ENCODE data around the gene SORL1. TPM values are rescaled to one million over a fixed set of nuclear protein-coding genes. Genes with fewer than 3 reads are reported as not detected.

Gene SORL1
- total RNA-seq, 1 donor from 2014 or later, result 11.3 TPM

DNA sequence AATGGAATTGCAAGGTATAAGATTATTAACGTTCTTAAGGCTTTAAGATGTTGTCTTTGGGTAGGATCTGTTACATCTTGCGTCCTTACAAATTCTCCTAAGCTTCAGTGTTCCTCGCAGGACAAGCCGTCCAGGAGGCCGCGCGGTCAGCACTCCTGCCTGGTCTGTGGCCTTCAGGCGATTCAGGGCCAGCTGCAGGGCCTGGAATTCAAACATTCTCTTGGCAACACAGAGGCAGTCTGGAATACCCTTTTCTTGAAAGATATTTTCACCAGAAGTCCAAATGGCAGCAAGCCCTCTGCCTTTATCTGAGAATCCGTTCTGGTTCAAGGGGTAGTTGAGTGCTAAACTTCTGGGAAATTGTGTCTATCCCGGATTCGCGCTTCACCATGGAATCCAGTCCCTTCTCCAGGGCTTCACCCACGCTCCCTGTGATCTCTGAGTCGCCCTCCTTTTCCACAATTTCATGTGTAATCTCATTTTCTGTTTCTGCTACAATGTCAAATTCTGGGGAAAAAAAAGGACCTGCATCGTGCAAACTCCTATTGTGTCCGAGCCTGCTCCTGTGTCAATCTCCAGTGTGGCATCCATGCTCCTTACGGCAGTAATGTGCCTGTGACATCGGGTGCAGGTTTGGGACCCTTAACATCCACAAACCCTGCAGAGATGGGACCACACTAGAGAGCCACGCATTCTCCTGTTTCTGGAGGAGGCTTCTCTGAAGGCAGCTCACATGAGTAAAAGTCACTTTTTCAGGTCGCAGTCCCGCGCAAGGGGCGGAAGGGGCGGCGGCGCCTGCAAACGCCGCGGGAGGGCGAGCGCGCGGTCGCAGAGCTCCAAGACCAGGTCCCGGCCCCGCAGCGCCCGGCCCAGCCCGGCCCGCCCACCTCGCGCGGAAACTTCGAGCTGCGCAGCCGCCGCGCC lies 25.4 kb upstream of the SORL1 start:
- TF ChIP-seq, protein P1, sequence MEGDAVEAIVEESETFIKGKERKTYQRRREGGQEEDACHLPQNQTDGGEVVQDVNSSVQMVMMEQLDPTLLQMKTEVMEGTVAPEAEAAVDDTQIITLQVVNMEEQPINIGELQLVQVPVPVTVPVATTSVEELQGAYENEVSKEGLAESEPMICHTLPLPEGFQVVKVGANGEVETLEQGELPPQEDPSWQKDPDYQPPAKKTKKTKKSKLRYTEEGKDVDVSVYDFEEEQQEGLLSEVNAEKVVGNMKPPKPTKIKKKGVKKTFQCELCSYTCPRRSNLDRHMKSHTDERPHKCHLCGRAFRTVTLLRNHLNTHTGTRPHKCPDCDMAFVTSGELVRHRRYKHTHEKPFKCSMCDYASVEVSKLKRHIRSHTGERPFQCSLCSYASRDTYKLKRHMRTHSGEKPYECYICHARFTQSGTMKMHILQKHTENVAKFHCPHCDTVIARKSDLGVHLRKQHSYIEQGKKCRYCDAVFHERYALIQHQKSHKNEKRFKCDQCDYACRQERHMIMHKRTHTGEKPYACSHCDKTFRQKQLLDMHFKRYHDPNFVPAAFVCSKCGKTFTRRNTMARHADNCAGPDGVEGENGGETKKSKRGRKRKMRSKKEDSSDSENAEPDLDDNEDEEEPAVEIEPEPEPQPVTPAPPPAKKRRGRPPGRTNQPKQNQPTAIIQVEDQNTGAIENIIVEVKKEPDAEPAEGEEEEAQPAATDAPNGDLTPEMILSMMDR (IDR thresholded peaks at IDR 0.05; ENCODE audit: insufficient read depth, low read length, severe bottlenecking), result no peak
- no peak for FAIRE-seq

DNA sequence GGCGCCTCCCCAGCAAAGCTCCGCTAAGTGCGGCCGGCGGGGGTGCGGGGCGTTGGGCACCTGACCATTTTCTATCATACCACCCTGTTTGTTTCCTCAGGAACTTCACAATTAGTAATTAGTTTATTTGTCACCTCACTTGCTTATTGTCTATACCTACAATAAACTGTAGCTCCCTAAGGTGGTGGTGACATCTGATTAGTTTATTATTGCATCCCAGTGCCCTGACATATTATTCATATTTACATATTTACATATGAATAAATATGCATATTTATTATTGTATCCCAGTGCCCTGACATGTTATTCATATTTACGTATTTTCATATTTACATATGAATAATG lies 24.7 kb upstream of the SORL1 start:
- H3K36me3 ChIP-seq (ENCODE audit: control insufficient read depth, insufficient read depth, low read length), result no peaks in the 10 kb centered on the region
- no peaks in the 10 kb centered on the region for H3K27me3 ChIP-seq (ENCODE audit: control insufficient read depth, insufficient read depth, low read length)
- no peak for FAIRE-seq
- TF ChIP-seq, protein P1 (IDR thresholded peaks at IDR 0.05; ENCODE audit: insufficient read depth, low read length, severe bottlenecking), result no peak
- no peak for DNase-seq (ENCODE audit: low read depth)
- H3K4me3 ChIP-seq (ENCODE audit: low read depth, low read length), result no peak overlapping the region

More for the DNA sequence above, 25.4 kb upstream of the SORL1 start:
- Histone ChIP-seq H3K27me3 (ENCODE audit: control insufficient read depth, insufficient read depth, low read length) (no peaks in the 10 kb centered on the region), H3K4me3 (ENCODE audit: low read depth, low read length) (peak overlapping the region; percentile 8), H3K36me3 (ENCODE audit: control insufficient read depth, insufficient read depth, low read length) (no peaks in the 10 kb centered on the region)
- no peak for DNase-seq (ENCODE audit: low read depth)

DNA sequence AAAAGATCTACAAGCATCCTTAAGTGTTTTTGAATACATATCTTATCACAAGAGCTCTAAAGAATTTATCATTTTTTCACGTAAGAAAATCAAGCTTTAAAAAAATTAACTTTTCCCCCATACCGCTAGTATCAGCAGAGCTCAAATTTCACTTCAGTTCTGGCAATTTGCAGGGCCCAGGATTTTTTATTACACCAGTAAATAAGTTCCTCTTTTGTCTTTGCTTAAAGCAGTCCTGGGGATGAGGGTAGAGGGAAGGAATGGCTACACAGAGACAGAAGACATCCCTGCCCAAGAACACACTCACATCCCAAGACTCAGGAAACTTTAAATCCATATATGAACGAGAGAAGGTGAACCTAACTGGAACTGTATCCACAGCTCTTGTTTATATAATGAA lies 22.6 kb upstream of the SORL1 start:
- no peak for DNase-seq (ENCODE audit: low read depth)
- no peak for FAIRE-seq
- H3K4me3 ChIP-seq (ENCODE audit: low read depth, low read length), result no peak overlapping the region
- no peaks in the 10 kb centered on the region for H3K27me3 ChIP-seq (ENCODE audit: control insufficient read depth, insufficient read depth, low read length)
- TF ChIP-seq, protein P1 (IDR thresholded peaks at IDR 0.05; ENCODE audit: insufficient read depth, low read length, severe bottlenecking), result no peak
- H3K36me3 ChIP-seq (ENCODE audit: control insufficient read depth, insufficient read depth, low read length), result no peaks in the 10 kb centered on the region

DNA sequence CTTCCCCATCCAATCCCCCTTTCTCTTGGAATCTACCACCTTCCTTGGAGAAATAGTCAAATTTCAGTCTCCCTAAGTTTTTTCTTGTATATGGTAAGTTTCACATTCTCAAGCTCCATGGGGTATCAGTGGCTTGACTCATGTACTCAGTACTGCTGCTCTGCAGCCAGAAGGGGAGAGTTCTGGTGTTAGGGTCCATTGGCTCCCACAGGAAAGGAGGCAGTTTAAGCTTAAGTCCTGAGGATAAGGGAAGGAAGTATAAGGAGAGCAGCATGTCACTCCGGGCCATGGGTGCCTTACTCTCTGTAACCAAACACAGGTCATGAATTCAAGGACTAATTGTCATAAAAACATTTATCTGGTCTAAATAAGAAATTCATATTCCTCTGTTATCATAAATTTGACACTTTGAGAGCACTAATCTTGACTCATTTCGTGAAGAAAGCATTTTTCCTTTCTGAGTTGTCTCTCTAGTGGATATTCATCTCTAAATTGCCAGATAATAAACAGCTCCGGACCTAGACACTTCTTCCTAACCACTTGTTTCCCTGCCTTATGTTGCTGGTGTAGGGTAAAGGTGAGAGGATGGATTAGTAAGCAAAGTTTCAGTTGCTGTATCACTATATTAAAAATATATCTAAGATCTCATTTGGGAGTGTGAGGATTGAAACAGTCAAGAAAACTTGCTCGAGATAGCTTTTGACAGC lies 20.1 kb upstream of the SORL1 start:
- DNase-seq (ENCODE audit: low read depth) (no peak), FAIRE-seq (no peak)
- Histone ChIP-seq H3K36me3 (ENCODE audit: control insufficient read depth, insufficient read depth, low read length) (no peaks in the 10 kb centered on the region), H3K4me3 (ENCODE audit: low read depth, low read length) (no peak overlapping the region), H3K27me3 (ENCODE audit: control insufficient read depth, insufficient read depth, low read length) (peaks cover 8% of the 10 kb centered on the region)
- TF ChIP-seq, protein P1 (IDR thresholded peaks at IDR 0.05; ENCODE audit: insufficient read depth, low read length, severe bottlenecking), result no peak

DNA sequence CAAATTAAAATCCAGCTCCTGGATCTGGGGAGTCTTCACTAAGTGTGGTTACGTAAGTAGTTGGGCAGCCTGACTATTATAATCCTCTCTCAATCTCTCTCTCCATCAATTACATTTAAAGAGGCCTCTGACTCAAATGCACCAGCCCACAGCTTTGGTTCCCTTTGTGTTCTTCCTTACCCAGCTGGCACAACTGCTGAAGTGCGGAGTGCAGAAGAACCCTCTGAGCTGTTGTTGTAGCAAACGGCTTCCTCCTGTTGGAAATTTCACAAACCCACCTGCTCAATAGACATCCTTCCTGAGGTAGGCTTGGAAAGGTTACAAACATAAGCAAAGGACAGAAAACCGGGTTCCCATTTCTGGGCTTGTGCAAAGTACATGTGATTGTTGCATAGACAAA lies 17.0 kb upstream of the SORL1 start:
- Histone ChIP-seq H3K27me3 (ENCODE audit: control insufficient read depth, insufficient read depth, low read length) (peaks cover 8% of the 10 kb centered on the region), H3K36me3 (ENCODE audit: control insufficient read depth, insufficient read depth, low read length) (no peaks in the 10 kb centered on the region), H3K4me3 (ENCODE audit: low read depth, low read length) (no peak overlapping the region)
- TF ChIP-seq, protein P1 (IDR thresholded peaks at IDR 0.05; ENCODE audit: insufficient read depth, low read length, severe bottlenecking), result no peak
- DNase-seq (ENCODE audit: low read depth) (no peak), FAIRE-seq (no peak)
